GF-D8 (cell line): ENCODE measurements around the gene RWDD4.

ENCODE experiments used
- DNase-seq: peaks from one replicate; lab custom pipeline; 2025; lab: John Stamatoyannopoulos, UW

RWDD4 gene

GRCh38 chr4:183600189-183600685 lies 58.7 kb downstream of the RWDD4 start:
- DNase-seq: no peak

DNA sequence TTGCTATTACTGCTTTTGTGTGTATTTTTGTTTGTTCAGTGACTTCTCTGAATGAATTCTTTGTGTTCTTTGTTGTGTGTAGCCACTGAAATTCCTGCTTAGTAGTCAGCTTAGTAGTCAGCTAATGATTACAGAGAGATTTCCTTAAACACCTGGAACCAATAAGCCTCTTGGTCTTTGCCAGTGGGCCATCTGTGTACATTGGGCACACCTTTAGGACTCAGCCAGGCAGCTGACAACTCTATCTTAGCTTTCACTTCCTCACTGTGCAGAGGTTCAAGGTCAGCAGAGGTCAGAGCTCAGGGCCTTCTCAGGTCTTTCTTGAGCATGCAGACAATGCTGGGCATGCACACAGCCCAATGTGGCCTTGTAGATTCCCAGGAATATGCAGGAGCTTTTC lies 59.3 kb downstream of the RWDD4 start:
- no peak for DNase-seq

GRCh38 chr4:183599284-183599683 lies 59.7 kb downstream of the RWDD4 start:
- no peak for DNase-seq

- no peak for DNase-seq
These were observed 62.8 kb downstream of the RWDD4 start for GRCh38 chr4:183596067-183596757.

- DNase-seq: no peak
These were observed 64.2 kb downstream of the RWDD4 start for GRCh38 chr4:183594823-183595222.

DNA sequence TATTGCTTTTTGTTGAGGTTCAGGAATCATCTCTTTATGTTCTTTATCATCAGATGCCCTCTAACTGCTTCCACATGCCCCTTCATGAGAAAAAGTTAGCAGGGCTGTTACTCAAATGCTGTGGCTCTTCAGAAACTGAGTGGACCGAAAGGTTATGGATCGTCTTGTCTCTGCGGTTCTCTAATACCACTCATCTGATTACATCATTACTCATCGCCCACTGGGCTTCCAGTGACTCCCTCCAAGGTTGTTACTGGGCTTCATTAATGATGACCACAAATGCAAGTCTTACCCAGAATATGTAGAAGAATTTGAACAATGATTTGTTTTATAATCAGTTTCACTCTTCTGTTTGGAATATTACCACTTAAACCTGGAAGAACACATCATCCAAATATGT lies 67.7 kb downstream of the RWDD4 start:
- DNase-seq: no peak
